NCI-H524 (cell line): ENCODE measurements around the gene CERS4.
"Not testable (repeated sequence)": the region's sequence is repeated elsewhere in the genome, so short reads cannot be mapped to it uniquely, and the experiment has no call there.

Experiments used
- DNase-seq, 2 experiments: peaks; one replicate each; lab custom pipeline; 2025; lab: John Stamatoyannopoulos, UW

Gene CERS4, protein sequence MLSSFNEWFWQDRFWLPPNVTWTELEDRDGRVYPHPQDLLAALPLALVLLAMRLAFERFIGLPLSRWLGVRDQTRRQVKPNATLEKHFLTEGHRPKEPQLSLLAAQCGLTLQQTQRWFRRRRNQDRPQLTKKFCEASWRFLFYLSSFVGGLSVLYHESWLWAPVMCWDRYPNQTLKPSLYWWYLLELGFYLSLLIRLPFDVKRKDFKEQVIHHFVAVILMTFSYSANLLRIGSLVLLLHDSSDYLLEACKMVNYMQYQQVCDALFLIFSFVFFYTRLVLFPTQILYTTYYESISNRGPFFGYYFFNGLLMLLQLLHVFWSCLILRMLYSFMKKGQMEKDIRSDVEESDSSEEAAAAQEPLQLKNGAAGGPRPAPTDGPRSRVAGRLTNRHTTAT

DNA sequence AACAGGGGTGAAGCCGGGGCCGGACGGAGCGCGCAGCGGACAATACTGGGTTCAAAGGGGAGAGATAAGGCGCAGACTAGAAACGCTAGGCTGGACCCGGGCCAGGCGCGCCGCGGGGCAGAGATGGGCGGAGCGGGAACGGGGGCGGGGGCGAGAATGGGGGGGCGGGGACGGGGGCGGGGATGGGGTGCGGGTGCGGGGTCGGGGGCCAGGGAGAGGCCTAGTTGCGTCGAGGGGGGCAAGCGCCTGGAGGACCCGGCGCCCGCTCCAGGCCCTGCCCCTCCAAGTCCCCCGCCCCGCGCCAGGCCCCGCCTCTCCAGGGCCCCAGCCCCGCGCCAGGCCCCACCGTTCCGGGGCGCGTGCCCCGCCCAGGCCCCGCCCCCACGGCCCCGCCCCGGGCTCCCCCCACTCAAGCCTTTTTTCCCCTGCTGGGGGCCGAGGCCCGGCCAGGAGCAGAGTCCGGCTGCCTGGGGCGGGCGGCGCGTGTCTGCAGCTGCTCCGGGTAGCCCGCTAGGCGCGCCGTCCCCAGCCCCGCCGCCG is at the start of gene CERS4:
Gene CERS4, plus strand, starts transcription at position 449 of the 540 bp plus-strand sequence. CDS start 41,707 bp downstream, outside the sequence.
- peak in 1 of 2 experiments; percentile 66 for DNase-seq

DNA sequence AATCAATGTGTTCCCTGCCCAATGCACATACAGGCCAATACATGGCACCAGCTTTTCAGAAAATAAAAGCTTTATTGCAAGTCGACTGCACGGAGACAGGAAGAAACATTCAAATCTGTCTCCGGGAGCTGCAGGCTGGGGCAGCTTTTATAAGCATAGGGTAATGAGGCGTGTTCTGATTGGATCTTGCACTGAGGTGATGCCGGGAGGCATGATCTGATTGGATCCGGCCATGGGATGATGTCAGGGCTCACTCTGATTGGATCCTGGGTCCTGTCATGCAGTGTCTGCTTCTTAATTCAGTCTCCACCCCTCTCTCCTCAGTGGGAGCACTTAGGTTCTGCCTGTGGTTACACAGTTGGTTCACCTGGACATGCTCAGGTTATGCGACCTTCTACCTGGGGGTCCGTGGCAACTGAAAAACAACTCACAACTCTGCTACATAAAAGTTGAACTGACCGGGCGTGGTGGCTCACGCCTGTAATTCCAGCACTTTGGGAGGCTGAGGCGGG is 48.0 kb upstream of the CERS4 start:
- DNase-seq, result peak; percentile 58 to 79

DNA sequence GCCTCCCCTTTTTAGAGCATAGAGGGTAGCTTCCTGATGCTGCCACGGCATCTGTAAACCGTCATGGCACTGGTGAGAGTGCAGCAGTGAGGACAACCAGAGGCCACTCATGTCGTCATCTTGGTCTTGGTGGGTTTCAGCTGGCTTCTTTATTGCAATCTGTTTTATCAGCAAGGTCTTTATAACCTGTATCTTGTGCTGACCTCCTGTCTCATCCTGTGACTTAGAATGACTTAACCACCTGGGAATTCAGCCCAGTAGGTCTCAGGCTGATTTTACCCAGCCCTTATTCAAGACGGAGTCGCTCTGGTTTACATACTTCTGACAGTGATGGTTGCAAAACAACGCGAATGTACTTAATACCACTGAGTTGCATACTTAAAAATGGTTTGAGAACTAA is 45.4 kb upstream of the CERS4 start:
- DNase-seq, result no peak

DNA sequence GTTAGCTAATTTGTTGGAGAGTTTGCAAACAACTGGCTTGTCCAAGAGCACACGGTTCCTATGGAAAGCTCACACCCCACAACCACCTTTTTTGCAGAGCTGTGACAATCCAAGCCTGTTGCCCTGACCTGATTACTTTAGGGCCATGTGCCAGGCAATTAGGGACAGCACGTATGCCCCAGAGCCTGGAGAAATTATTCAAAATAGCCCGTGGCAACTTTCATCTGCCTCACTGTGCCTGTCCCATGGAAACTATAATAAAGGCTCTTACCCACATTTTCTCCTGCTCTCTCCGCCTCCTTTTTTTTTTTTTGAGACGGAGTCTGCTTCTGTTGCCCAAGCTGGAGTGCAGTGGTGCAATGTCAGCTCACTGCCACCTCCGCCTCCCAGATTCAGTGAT is 41.2 kb upstream of the CERS4 start:
- DNase-seq, result no peak

DNA sequence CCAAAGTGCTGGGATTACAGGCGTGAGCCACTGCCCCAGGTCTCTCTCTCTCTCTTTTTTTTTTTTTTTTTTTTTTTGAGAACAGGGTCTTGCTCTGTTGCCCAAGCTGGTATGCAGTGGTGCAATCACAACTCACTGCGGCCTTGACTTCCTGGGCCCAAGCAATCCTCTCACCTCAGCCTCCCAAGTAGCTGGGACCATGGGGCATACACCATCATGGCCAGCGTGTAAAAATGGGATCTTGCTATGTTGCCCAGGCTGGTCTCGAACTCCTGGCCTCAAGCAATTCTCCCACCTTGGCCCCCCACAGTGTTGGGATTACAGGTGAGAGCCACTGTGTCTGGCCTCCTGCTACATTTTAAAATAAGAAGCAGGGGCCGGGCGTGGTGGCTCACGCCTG is 40.6 kb upstream of the CERS4 start:
- DNase-seq, result no peak

DNA sequence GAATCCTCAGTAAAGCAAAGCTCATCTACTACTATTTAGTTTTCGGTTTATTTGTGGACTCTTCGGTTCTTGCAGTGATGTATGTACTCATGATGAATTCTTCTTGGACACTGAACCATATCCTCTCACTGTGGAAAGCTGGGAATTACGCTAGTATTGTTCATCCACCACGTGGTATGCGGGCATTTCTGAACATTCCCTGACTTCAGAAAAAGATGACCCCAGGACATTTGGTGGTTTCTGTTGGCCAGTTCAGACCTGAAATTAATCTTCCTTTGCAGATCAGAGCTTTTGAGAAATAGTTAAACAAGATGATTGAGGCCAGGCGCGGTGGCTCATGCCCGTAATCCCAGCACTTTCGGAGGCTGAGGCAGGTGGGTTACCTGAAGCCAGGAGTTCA is 34.5 kb upstream of the CERS4 start:
- no peak for DNase-seq

DNA sequence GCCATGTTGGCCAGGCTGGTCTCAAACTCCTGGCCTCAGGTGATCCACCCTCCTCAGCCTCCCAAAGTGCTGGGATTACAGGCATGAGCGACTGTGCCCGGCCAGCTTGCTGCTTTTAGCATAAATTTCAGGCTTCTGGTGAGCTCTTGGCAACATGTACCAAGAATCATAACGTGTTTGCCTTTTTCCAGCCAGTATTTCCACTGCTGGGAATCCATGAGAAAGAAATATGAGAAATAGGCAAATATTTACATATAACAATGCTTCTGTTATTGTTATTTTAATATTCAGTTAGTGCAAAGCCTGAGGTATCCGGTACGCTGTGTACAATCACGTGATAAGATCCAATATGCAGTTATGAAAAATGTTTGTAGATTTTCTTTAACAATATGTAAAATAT is 29.2 kb upstream of the CERS4 start:
- DNase-seq, result no peak

DNA sequence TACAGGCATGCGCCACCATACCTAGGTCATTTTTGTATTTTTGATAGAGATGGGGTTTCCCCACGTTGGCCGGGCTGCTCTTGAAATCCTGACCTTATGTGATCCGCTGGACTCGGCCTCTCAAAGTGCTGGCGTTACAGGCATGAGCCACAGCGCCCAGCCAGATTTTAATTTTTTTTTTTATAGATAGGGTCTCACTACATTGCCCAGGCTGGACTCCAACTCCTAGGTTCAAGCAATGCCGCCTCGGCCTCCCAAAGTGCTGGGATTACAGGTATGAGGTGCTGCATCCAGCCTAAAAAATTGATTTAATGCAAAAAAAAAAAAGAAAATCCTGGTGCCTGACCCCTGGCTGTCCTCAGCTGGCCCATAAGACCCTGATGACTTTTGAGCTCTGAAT is 24.9 kb upstream of the CERS4 start:
- no peak for DNase-seq

DNA sequence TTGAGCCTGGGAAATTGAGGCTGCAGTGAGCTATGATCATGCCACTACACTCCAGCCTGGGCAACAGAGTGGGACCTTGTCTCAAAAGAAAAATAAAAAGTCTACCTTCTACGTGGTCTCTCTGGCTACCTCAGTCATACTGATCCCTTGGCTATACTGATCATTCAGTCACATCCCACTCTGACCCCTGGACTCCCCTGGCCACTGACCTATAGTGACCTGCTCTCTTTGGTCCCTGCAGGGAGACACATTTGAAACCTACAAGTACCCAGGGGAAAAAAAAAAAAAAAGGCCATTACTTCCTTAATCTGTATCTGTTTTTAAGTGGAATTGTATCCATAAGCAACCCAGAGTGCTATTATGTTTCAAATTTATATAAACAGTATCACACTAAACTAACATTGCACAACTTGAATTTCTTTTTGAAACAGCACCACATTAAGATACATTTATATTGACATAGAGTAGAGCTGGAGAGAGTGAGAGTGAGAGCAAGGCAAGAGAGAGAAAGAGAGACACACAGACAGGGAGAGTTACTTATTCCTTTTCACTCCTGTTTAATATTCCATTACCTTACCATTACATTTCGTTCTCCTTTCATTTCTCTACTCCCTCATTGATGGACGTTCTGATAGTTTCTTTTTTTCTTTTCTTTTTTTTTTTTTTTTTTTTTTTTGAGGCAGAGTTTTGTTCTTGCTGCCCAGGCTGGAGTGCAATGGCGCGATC is 23.7 kb upstream of the CERS4 start:
- DNase-seq, result no peak

DNA sequence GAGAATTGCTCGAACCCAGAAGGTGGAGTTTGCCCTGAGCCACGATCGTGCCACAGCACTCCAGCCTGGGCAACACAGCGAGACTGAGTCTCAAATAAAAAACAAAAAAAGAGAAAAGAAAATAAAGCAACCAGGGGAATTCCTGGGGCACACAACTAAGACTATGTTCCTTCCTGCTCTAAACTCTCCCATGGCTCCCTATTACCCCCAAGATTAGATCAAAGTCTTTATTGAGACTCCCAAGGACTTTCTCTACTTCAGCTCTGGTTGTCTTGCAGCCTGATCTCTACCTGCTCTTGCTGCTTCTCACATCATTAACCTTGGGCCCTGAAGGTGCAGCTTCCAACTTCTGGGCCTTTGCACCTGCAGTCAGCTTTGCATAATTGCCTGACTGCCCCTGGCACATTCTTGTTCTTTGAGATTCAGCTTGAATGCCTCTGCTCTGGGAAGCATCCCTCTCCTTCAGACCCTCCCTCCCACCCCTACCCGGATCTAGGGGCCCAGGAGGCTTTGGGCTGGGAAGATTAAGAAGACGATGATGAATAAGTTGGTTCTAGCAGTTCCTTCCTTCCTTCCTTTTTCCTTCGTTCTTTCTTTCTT is 16.8 kb upstream of the CERS4 start:
- DNase-seq, result no peak

DNA sequence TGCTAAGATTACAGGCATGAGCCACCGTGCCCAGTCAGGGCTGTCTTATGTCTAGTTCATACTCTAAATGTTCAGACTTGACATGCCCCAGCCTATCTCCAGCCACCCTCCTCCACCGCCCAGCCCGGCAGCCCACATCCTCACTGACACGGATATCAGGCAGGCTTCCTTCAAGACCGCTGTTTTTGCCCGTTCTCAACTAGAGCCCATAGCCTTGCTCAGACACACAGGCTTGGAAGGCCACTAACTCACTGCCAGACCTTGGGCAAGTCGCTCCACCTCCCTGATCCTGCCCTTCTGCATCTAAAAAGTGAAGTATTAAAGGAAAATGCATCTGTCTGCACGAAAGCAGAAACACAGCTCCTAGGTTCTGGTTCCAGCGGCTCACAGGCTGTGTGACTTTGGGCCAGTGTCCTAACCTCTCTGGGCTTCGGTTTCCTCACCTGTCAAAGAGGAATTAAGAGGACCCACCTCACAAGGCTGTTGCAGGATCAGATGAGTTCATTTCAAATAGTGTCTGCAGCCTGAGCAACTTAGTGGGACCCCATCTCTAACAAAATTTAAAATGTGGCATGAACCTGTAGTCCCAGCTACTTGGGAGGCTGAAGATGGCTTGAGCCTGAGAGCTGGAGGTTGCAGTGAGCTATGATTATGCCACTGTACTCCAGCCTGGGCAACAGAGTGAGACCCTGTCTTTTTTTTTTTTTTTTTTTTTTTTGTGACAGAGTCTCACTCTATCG is 14.5 kb upstream of the CERS4 start:
- DNase-seq, result no peak

DNA sequence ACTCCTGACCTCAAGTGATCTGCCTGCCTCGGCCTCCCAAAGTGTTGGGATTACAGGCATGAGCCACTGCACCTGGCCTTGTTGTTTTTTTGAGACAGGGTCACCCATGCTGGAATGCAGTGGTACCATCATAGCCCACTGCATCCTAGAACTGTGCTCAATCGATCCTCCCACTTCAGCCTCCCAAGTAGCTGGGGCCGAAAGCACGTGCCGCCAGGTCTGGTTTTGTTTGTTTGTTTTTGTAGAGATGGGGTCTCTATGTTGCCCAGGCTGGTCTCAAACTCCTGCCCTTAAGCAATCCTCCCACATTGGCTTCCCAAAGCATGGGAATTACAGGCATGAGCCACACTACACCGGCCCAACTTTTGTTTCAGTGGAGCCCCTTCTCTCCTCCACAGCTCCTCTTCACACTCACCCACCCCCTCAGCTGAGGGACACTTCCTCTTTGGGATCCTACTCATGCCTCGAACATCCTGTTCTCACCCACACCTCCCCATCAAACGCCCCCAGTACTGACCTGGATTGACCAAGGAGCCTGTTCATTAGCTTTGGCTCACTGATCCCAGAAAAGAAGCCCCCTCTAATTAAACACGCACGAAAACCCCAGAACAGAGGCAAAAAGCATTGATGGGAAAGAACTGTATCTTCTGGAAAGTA is 12.8 kb upstream of the CERS4 start:
- no peak for DNase-seq

DNA sequence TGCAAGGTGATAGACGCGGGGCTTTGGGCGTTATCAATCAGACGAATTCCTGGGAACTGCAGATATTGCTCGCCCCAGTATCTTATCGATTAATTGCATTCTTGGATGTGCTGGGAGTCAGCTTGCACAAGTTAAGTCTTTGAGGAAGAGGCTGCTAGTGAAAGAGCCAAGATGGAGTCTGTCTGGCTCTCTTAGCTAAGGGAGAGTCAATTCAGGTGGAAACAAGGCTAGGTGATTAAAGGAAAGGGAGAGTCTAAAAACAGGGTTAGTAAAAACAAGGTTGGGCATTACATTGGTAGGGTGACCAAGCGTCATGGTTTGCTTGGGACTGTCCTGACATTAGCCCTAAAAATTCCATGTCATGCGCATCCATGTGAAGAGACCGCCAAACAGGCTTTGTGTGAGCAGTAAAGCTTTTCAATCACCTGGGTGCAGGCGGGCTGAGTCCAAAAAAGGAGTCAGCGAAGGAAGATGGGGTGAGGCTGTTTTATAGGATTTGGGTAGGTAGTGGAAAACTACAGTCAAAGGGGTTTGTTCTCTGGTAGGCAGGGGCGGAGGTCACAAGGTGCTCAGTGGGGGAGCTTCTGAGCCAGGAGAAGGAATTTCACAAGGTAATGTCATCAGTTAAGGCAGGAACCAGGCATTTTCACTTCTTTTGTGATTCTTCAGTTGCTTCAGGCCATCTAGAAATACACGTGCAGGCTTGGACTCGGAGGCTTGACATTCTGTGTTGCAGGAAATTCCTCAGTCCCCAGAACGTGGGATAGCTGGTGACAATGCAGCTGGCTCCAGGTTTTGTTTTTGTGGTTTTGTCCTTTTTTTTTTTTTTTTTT is 5.7 kb upstream of the CERS4 start:
- DNase-seq, result not testable (repeated sequence)

DNA sequence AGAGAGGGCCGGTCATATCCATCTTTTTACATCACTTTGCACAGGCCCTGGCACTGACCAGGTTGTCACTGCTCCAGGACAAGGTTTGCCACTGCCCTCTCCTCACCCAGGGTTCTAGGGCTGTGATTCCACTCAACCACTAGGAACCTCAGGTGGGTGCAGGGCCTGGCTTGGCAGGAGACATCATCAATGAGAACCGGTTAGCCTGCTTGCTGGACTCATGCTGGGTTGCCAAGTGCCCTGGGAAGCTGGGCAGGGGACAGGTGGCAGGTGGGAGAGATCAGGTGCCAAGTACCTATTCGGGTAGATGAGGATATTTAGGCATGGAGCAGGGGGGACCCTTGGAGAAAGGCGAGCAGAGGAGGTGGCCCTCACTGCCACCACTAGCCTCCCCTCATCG is 4.2 kb upstream of the CERS4 start:
- DNase-seq, result no peak

DNA sequence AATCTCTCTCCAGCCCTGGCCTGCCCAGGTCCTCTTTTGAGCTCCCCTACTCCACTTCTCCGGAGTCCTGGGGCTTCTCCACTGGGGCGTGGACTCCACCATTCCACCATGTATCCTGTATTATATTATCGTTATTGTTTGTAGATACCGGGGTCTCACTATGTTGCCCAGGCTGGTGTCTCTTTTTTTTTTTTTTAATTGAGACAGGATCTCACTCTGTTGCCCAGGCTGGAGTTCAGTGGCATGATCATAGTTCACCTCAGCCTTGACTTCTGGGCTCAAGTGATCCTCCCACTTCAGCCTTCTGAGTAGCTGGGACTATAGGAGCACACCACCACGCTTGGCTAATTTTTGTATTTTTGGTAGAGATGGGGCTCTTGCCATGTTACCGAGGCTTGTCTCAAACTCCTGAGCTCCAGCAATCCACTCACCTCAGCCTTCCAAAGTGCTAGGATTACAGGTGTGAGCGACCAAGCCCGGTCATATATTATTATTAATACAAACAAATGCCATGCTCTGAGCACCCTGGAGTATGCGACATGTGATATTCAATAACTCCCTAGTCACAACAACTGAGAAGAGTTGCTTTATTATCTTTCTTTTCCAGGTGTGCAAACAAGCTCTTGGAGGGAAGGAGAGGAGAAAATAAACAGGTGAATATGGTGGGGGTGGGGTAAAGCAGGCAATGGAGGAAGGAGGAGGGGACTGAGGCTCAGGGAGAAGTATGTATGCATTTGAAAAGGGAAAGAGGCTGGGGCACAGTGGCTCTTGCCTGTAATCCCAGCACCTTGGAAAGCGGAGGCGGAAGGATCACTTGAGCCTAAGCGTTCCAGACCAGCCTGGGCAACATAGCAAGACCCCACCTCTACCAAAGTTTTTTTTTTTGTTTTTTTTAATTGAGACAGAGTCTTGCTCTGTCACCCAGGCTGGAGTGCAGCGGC is 2.8 kb upstream of the CERS4 start:
- no peak for DNase-seq

DNA sequence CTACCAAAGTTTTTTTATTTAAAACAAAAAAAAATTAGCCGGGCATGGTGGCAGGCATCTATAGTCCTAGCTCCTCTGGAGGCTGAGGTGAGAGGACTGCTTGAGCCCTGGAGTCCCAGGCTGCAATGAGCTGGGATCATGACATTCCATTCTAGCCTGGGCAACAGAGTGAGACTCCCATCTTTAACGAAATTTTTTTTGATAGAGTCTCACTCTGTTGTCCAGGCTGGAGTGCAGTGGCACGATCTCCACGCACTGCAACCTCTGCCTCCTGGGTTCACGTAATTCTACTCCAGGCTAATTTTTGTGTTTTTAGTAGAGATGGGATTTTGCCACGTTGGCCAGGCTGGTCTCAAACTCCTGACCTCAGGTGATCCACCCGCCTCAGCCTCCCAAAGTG is 1.8 kb upstream of the CERS4 start:
- DNase-seq, result not testable (repeated sequence)

DNA sequence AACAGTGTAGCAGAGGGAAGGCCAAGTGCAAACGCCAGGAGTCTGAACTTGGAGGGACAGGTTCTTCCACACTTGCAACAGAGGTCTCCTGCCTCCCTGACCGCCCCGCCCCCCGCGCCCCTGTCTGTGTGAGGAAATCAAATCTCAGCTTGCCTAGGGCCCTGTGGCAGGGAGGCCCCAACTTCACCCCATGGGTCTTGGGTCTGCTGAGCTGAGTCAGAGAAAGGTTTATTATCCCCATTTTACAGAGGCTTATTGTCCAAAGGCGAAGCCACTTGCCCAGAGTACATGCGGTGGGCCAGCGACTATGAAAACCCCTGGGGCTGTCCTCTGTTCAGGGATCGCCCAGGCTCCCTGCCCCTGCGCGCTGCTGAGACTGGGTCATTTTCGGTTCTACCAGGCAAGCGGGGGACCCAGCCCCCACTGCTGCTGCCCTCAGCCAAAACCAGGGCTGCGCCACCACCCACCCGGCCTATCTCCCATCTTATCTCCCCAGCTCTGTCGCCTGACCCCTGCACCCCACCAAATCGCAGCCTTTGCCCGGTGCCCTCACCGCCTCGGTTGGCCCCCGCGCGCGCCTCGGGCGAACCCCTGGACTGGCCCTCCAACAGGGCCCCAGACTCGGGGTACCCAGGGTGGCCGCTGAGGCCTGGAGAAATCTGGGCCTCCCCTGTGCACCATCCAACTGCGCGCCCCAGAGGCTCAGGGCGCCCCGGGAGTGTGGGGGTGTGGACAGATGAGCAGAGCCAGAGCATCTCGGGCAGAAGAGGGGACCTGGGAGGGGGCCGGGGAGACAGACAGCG is 850 bp upstream of the CERS4 start:
- DNase-seq, result no peak
